H7 (cell line): Measurements from ENCODE around the gene SAMD13. TPM values are rescaled to one million over a fixed set of nuclear protein-coding genes. Genes with fewer than 3 reads are reported as not detected.

ENCODE experiments used
- DNase-seq: peaks from one replicate; pipeline ENCODE4 v3.0.0; 2012
- H3K27me3 ChIP-seq: 2 replicates; pipeline ENCODE4 v1.6.0; 2011; ENCODE audit warnings: mild to moderate bottlenecking, low read length; ENCODE audit not compliant: control insufficient read depth, insufficient read depth
- H3K36me3 ChIP-seq: replicated peaks from 2 replicates; pipeline ENCODE4 v1.5.1; 2011; ENCODE audit warnings: low read length; ENCODE audit not compliant: control insufficient read depth, insufficient read depth
- H3K4me3 ChIP-seq: 2 replicates; pipeline ENCODE4 v1.5.1; 2011; ENCODE audit warnings: low read depth, mild to moderate bottlenecking, control low read depth, low read length, moderate library complexity; ENCODE audit not compliant: insufficient read depth
- total RNA-seq: library from RNA; depleted of rRNA; stranded (reverse); fragments of >200 nt; shearing (Covaris generic); gene quantifications from 2 replicates; pipeline ENCODE4 v1.2.3, GENCODE V29; 2014; rRNA removed

SAMD13 gene
- 2.1 and 3.1 TPM in 2 replicates for total RNA-seq

DNA sequence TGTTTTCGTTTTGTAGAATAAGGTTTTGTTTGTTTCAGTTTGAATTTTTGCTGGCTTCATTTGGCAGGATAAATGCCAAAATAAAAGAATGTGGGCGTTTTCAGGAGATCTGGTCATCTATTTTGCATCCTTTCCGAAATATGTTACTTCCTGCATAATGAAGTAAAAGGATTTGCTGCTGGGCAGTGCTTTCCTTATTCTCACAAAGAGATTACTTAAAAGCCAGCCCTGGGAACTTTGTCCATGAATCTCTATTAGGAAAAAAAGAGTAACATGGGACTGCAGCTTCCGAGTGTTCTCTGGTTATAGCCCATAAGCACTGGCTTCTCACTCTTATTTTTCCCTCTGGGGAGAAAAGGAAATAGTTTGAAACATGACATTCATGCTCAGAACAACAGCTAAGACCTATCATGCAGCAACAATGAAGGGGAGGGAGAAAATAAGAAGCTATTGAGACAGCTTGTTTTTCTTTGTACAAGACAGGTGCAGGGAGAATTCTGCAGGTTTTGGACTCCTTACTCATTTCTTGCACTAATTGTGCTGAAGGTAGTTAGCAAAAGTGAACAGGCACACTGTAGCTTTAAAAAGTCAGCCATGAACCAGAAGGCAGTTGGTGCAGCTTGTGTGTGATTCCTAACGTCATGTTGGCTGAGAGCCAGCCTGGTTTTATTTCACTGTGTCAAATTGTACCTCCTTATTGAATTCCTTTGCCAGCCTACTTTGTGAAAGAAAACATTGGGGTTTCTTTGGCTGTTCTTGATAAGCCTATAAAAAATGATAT is at the start of gene SAMD13:
TSS of gene SAMD13 (plus strand) at position 705 of the 781 bp plus-strand sequence. CDS start 1,527 bp downstream, outside the sequence.
- no peaks in the 10 kb centered on the region; the same call in 1 of the 2 replicates for H3K27me3 ChIP-seq
- H3K4me3 ChIP-seq: no peak within 1 kb of the TSS
- DNase-seq: no peak
- H3K36me3 ChIP-seq: no peaks in the 10 kb centered on the region

GRCh38 chr1:84253036-84253435 is 48.5 kb upstream of the SAMD13 start:
- H3K27me3 ChIP-seq: no peaks in the 10 kb centered on the region
- no peak overlapping the region for H3K4me3 ChIP-seq
- no peaks in the 10 kb centered on the region for H3K36me3 ChIP-seq
- DNase-seq: no peak

DNA sequence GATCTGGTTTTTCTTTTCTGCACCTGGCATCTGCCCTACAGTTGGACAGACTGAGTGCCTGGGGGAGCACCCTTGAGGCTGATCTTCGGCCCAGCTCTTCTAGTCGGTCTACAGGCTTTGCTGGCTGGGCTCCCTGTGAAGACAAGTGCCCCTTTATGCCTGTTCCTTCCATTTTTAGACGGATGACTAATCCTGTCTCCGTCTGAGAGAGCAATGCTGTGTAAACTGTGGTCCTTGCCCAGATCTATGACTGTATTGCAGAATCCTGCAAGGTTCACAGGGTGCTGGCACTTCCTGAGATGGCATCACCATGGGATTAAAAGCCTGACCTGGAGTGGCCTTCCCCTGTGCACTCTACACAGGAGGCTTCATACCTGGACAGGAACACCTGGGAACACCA is 47.6 kb upstream of the SAMD13 start:
- no peak overlapping the region for H3K4me3 ChIP-seq
- no peaks in the 10 kb centered on the region for H3K27me3 ChIP-seq
- no peak for DNase-seq
- no peaks in the 10 kb centered on the region for H3K36me3 ChIP-seq

GRCh38 chr1:84254703-84255238 is 46.7 kb upstream of the SAMD13 start:
- H3K36me3 ChIP-seq: no peaks in the 10 kb centered on the region
- no peak overlapping the region for H3K4me3 ChIP-seq
- no peak for DNase-seq
- H3K27me3 ChIP-seq: no peaks in the 10 kb centered on the region

DNA sequence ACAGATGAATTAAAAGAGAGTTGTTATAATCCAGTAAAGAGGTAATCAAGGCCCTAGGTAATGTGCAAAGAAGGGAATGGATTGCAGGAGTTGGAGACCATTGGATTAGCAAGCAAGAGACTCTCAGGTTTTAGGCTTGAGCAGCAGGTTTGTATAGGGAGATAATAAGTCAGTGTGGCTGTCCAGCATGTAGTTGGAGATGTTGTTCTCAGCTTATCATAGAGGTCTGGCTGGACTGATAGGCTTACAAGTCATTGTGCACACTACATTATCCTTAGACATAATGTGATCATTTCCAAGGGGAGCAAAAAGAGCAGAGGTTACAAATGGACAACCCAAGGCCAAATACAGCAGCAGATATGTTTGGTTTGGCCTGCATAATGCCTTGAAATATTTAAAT is 45.9 kb upstream of the SAMD13 start:
- Histone ChIP-seq H3K4me3 (no peak overlapping the region), H3K36me3 (no peaks in the 10 kb centered on the region), H3K27me3 (no peaks in the 10 kb centered on the region)
- no peak for DNase-seq

DNA sequence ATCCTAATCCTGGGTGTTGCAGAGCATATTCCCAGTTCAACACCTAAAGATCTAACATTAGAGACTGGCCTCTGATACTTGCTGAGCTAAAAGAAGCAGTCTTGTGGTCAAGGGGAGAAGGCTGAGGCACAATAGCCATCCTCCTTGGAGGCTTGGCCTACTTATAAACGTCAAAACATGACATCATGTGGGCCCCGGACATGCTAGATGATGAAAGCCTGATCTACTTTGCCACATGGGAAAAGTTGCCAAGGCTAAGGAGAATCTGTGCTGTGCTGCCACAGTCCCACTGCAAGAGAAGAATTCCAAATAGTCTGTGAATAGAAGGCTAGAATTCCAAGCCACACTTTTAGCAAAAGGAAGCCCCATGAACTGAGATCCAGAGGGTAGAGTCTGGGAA is 43.9 kb upstream of the SAMD13 start:
- no peak for DNase-seq
- H3K27me3 ChIP-seq: no peaks in the 10 kb centered on the region
- H3K36me3 ChIP-seq: no peaks in the 10 kb centered on the region
- H3K4me3 ChIP-seq: no peak overlapping the region

- Histone ChIP-seq H3K27me3 (no peaks in the 10 kb centered on the region), H3K4me3 (no peak overlapping the region), H3K36me3 (no peaks in the 10 kb centered on the region)
- no peak for DNase-seq
Measured at GRCh38 chr1:84259376-84259775, 42.1 kb upstream of the SAMD13 start.

- no peaks in the 10 kb centered on the region for H3K27me3 ChIP-seq
- H3K36me3 ChIP-seq: no peaks in the 10 kb centered on the region
- DNase-seq: no peak
- H3K4me3 ChIP-seq: no peak overlapping the region
Measured at GRCh38 chr1:84259989-84260388, 41.5 kb upstream of the SAMD13 start.

GRCh38 chr1:84260852-84261518 is 40.5 kb upstream of the SAMD13 start:
- Histone ChIP-seq H3K27me3 (no peaks in the 10 kb centered on the region), H3K4me3 (no peak overlapping the region), H3K36me3 (no peaks in the 10 kb centered on the region)
- DNase-seq: no peak

DNA sequence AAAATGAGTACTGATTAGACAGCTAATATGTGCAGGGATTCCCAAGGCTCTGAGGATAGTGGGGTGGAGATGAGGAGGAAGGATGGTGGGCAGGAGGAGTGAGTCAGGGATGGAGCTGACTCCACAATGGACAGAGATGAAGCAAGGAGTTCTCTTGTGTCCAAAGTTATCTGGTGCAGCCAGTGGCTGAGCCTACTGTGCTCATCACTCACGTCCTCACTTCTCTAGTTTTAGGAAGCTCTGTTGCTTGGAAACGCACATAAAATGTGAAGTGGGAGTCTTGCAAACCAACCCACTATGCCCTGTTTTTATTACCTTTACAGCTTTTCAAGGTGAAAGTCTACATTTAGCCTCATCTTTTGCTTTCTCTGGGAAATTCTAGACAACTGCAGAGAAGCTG is 36.5 kb upstream of the SAMD13 start:
- no peaks in the 10 kb centered on the region for H3K27me3 ChIP-seq
- no peak overlapping the region for H3K4me3 ChIP-seq
- DNase-seq: no peak
- H3K36me3 ChIP-seq: no peaks in the 10 kb centered on the region

- H3K36me3 ChIP-seq: no peaks in the 10 kb centered on the region
Measured at GRCh38 chr1:84265867-84266266, 35.6 kb upstream of the SAMD13 start.

GRCh38 chr1:84266748-84267147 is 34.8 kb upstream of the SAMD13 start:
- Histone ChIP-seq H3K27me3 (no peaks in the 10 kb centered on the region), H3K36me3 (no peaks in the 10 kb centered on the region), H3K4me3 (no peak overlapping the region)
- no peak for DNase-seq

More at GRCh38 chr1:84265867-84266266, 35.6 kb upstream of the SAMD13 start:
- no peak for DNase-seq
- Histone ChIP-seq H3K4me3 (no peak overlapping the region), H3K27me3 (no peaks in the 10 kb centered on the region)

- H3K27me3 ChIP-seq: no peaks in the 10 kb centered on the region
- DNase-seq: no peak
- no peaks in the 10 kb centered on the region for H3K36me3 ChIP-seq
- no peak overlapping the region for H3K4me3 ChIP-seq
Measured at GRCh38 chr1:84267476-84267875, 34.0 kb upstream of the SAMD13 start.

DNA sequence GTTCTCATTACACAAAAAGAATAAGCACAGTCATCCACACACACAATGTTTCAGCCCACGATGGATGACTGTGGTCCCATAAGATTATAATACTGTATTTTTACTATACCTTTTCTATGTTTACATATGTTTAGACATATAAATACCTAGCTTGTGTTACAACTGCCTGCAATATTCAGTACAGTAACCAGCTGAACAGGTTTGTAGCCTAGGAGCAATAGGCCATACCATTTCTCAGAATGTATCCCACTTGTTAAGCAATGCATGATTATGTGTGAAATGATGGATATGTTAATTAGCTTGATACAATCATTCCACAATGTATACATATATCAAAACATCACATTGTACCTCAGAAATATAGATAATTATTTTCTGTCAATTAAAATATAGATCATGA is 33.2 kb upstream of the SAMD13 start:
- Histone ChIP-seq H3K36me3 (no peaks in the 10 kb centered on the region), H3K4me3 (no peak overlapping the region), H3K27me3 (no peaks in the 10 kb centered on the region)
- no peak for DNase-seq

GRCh38 chr1:84269306-84269705 is 32.2 kb upstream of the SAMD13 start:
- DNase-seq: no peak
- H3K4me3 ChIP-seq: no peak overlapping the region
- H3K36me3 ChIP-seq: no peaks in the 10 kb centered on the region
- H3K27me3 ChIP-seq: no peaks in the 10 kb centered on the region
